Tibial nerve (tissue), 4 donors: ENCODE measurements around the gene DOCK1. TPM values are rescaled to one million over a fixed set of nuclear protein-coding genes. Genes with fewer than 3 reads are reported as not detected.
A peak's percentile ranks its signal among the peaks of the same experiment; 100 is the strongest.

Experiments used
- DNase-seq, 2 donors: peaks; one replicate each; pipeline ENCODE4 v3.0.0-alpha.2; 2019; ENCODE audit warnings: low spot score in 2 of 2
- H3K27ac ChIP-seq, 4 donors: fragments of 200-600 bp; sonication (generic) in 3 of 4; one replicate each; pipeline ENCODE4 v1.5.1; 2017 to 2019; ENCODE audit warnings: mild to moderate bottlenecking in 1 of 4
- H3K27me3 ChIP-seq, 2 donors: fragments of 200-600 bp; sonication (generic) in 1 of 2; one replicate each; pipeline versions ENCODE4 v1.5.1 to v1.6.0; 2017 to 2019
- H3K36me3 ChIP-seq, 3 donors: fragments of 200-600 bp; sonication (generic); one replicate each; pipeline ENCODE4 v1.5.1; 2018 to 2019
- H3K4me1 ChIP-seq, 4 donors: fragments of 200-600 bp; sonication (generic) in 3 of 4; one replicate each; pipeline ENCODE4 v1.5.1; 2017 to 2019
- H3K4me3 ChIP-seq, 4 donors: fragments of 200-600 bp; sonication (generic) in 3 of 4; one replicate each; pipeline ENCODE4 v1.5.1; 2017 to 2019; ENCODE audit warnings: mild to moderate bottlenecking in 1 of 4, moderate library complexity in 1 of 4
- H3K9me3 ChIP-seq, 4 donors: fragments of 200-600 bp; sonication (generic) in 3 of 4; one replicate each; pipeline ENCODE4 v1.5.1; 2017 to 2019
- EP300 ChIP-seq, 2 donors: sonication (generic); formaldehyde crosslinking; IDR thresholded peaks; one replicate each; pipeline ENCODE4 v1.6.1; 2017; ENCODE audit warnings: antibody characterized with exemption in 2 of 2, mild to moderate bottlenecking in 1 of 2
- POLR2A ChIP-seq, 2 donors: fragments of 450-650 bp; IDR thresholded peaks; one replicate each; pipeline ENCODE4 v1.6.1; 2017; ENCODE audit warnings: antibody characterized with exemption in 2 of 2, mild to moderate bottlenecking in 2 of 2, moderate library complexity in 2 of 2
- WGBS, 2 donors: methylation state at CpG; one replicate each; pipeline ENCODE4 v1.1.5; 2018; 5-methylcytosine and 5-hydroxymethylcytosine counted together
- total RNA-seq, 4 donors: library from RNA; depleted of rRNA; stranded (reverse); fragments of >200 nt; gene quantifications; one replicate each; pipeline ENCODE4 v1.1.0, GENCODE V29; 2016
- TF ChIP-seq, protein P1 (sequence below), 5 experiments: fragments of 200-600 bp in 3 of 5; fragments of 450-650 bp in 2 of 5; sonication (generic) in 3 of 5; IDR thresholded peaks; one replicate each; pipeline ENCODE4 v1.5.1; 2016 to 2019; ENCODE audit warnings: antibody characterized with exemption in 5 of 5, mild to moderate bottlenecking in 3 of 5, moderate library complexity in 2 of 5

DOCK1 gene
- total RNA-seq, 4 donors from 2014 or later = 57.3 to 76.7 (median 63.7) TPM

DNA sequence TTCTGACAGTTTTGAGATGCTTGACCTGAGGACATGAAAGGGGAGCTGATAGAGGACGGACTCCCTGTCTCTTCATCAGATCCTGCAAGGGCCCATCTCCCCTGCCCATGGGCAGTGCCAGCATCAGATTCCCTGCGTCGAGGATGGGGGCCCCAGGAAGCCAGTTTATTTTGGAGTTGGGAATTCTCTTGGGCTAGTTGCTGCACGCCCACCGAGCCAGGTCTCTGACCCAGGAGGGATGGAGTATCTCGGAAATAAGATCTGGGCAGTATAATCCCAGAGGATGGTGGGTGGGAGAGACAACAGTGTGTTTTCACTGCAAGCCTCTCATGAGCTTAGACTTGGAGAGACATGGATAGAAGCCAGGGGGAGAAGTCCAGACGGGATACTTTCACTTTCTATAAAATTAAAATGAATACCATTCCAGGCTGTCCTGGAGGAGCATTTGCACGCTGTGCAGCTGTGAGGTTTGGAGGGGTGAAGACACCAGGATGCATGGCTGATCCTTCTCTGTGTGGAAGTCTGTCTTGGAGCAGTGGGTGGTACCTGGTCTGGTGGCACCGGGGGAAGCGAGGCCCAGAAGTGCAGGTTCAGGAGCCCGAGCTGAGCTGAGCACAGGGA is 25.8 kb downstream of the DOCK1 start:
- 19 to 31% methylated on average over 11 of the region's 11 CpGs for WGBS, 2 donors
- TF ChIP-seq POLR2A (IDR thresholded peaks at IDR 0.05) = no peak
- no peak for TF ChIP-seq EP300 (IDR thresholded peaks at IDR 0.05)
- TF ChIP-seq, protein P1, sequence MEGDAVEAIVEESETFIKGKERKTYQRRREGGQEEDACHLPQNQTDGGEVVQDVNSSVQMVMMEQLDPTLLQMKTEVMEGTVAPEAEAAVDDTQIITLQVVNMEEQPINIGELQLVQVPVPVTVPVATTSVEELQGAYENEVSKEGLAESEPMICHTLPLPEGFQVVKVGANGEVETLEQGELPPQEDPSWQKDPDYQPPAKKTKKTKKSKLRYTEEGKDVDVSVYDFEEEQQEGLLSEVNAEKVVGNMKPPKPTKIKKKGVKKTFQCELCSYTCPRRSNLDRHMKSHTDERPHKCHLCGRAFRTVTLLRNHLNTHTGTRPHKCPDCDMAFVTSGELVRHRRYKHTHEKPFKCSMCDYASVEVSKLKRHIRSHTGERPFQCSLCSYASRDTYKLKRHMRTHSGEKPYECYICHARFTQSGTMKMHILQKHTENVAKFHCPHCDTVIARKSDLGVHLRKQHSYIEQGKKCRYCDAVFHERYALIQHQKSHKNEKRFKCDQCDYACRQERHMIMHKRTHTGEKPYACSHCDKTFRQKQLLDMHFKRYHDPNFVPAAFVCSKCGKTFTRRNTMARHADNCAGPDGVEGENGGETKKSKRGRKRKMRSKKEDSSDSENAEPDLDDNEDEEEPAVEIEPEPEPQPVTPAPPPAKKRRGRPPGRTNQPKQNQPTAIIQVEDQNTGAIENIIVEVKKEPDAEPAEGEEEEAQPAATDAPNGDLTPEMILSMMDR (IDR thresholded peaks at IDR 0.05) = no peak
- H3K4me3 ChIP-seq = peak overlapping the region in 2 of 4 donors; percentile 16 to 26
- H3K27me3 ChIP-seq = no peaks in the 10 kb centered on the region
- H3K27ac ChIP-seq = peak overlapping the region in 3 of 4 donors; percentile 10 to 72 (median 62)
- peaks cover 0 to 20% (median 0%) of the 10 kb centered on the region in 3 donors for H3K36me3 ChIP-seq
- H3K9me3 ChIP-seq = no peaks in the 10 kb centered on the region
- H3K4me1 ChIP-seq = peaks cover 0 to 42% (median 10%) of the 10 kb centered on the region in 4 donors
- DNase-seq = no peak

DNA sequence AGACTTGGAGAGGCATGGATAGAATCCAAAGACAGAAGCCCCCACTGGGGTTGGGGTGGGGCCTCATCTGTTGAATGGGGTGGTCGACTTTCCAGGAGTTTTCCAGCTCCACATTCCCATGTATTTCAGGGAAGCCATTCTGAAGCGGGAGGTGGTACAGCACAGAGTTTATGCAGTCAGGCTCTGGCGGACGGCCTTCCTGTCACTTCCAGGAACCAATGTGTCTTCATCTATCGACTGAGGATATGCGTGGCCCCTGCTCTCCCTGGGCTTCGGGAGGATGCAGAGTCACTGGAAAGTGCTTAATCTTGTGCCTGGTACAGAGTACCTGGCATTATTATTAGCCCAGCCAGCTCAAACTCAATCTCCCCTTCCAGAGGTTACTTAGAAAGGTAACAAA is 26.3 kb downstream of the DOCK1 start:
- WGBS, 2 donors = 55 to 59% methylated on average over 7 of the region's 7 CpGs
- H3K4me3 ChIP-seq = peak overlapping the region in 1 of 4 donors; percentile 26
- no peak for DNase-seq
- peaks cover 0 to 20% (median 0%) of the 10 kb centered on the region in 3 donors for H3K36me3 ChIP-seq
- no peak for TF ChIP-seq POLR2A (IDR thresholded peaks at IDR 0.05)
- TF ChIP-seq EP300 (IDR thresholded peaks at IDR 0.05) = no peak
- H3K27me3 ChIP-seq = no peaks in the 10 kb centered on the region
- peak overlapping the region in 3 of 4 donors; percentile 10 to 72 (median 62) for H3K27ac ChIP-seq
- no peaks in the 10 kb centered on the region for H3K9me3 ChIP-seq
- peaks cover 0 to 39% (median 10%) of the 10 kb centered on the region in 4 donors for H3K4me1 ChIP-seq

DNA sequence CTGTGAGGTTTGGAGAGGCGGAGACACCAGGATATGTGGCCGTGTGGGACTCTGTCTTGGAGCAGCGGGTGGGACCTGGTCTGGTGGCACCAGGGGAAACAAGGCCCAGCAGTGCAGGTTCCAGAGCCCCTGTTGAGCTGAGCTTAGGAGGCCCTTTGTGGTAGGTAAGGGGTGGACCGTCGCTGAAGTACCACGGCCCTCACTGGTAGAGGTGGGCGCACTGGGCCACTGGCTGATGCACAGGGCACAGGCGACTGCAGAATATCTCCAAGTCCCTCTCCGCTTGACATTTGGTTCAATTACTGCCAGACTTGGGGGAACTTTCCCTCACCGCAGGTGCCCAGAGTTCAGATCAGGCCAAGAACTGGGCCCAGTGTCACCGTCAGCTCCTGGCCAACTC is 27.3 kb downstream of the DOCK1 start:
- no peak overlapping the region for H3K4me3 ChIP-seq
- peaks cover 0 to 13% (median 0%) of the 10 kb centered on the region in 3 donors for H3K36me3 ChIP-seq
- no peaks in the 10 kb centered on the region for H3K9me3 ChIP-seq
- H3K27me3 ChIP-seq = no peaks in the 10 kb centered on the region
- TF ChIP-seq POLR2A (IDR thresholded peaks at IDR 0.05) = no peak
- TF ChIP-seq, protein P1 (IDR thresholded peaks at IDR 0.05) = no peak
- no peak for TF ChIP-seq EP300 (IDR thresholded peaks at IDR 0.05)
- WGBS, 2 donors = 87 to 89% methylated on average over 11 of the region's 11 CpGs
- no peak for DNase-seq
- H3K27ac ChIP-seq = peak overlapping the region in 2 of 4 donors; percentile 62 to 72
- H3K4me1 ChIP-seq = peaks cover 0 to 34% (median 10%) of the 10 kb centered on the region in 4 donors

DNA sequence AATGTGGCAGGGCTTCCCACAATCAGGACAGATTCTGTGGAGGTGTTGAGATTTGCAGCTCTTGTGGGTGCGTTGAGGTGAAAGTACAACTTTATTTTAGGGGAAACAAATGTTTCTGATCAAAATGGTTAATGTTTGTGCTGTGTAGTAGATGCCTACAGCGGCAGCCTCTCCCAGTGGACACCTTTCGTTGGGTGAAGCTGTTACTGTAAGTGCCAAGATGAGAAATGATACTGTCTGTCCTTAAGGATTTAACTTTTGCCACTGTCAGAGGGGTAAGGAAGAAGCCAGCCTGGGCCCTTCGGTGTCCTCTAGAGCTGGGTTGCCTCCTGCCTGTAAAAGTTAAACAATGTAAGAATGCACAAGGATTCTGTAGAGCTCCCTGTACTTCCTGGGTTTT is 27.9 kb downstream of the DOCK1 start:
- no peak for DNase-seq
- Histone ChIP-seq H3K4me3 (no peak overlapping the region), H3K9me3 (no peaks in the 10 kb centered on the region), H3K27ac (peak overlapping the region in 1 of 4 donors; percentile 72), H3K4me1 (peaks cover 0 to 34% (median 10%) of the 10 kb centered on the region in 4 donors), H3K27me3 (no peaks in the 10 kb centered on the region), H3K36me3 (peaks cover 0 to 7% (median 0%) of the 10 kb centered on the region in 3 donors)
- WGBS, 2 donors = 81 to 87% methylated on average over 4 of the region's 4 CpGs
- TF ChIP-seq POLR2A (IDR thresholded peaks at IDR 0.05) = no peak
- TF ChIP-seq EP300 (IDR thresholded peaks at IDR 0.05) = no peak
- TF ChIP-seq, protein P1 (IDR thresholded peaks at IDR 0.05) = no peak

DNA sequence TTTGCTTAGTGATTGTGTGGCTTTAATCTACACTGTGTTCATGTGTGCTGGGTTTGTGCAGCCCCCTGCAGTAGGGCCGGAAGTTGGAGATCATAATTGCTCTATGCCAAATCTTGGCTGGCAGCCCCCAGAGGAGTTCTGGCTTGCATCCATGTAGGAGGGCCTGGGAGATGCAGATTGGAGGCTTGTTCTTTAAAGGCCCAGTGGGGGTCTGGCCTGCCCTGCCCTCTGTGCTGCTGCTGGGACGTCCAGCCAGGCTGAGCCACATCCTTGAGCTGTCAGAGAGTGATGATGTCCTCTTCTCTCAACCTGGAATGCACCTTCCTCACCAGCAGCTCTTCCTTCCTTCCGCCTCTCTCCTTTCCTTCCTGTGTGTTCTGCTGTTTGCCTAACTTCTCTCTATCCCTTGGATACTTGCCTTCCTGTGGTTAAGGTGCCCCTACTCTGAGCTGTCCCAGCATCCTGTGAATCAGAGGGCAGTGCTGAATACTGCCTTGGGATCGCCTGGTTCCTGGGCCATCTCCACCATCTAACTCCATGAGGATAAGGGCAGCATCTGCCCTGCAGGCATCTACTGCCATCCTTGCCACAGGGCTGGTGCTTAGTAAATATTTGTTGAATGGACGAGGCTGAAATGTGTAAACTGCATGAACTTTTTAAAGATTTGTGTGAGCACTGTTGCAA is 30.2 kb downstream of the DOCK1 start:
- no peaks in the 10 kb centered on the region for H3K27me3 ChIP-seq
- TF ChIP-seq, protein P1 (IDR thresholded peaks at IDR 0.05) = no peak
- TF ChIP-seq EP300 (IDR thresholded peaks at IDR 0.05) (no peak), POLR2A (IDR thresholded peaks at IDR 0.05) (no peak)
- H3K9me3 ChIP-seq = no peaks in the 10 kb centered on the region
- peak overlapping the region in 1 of 4 donors; percentile 3 for H3K27ac ChIP-seq
- no peak overlapping the region for H3K4me3 ChIP-seq
- 46 to 50% methylated on average over 5 of the region's 5 CpGs for WGBS, 2 donors
- no peak for DNase-seq
- H3K36me3 ChIP-seq = no peaks in the 10 kb centered on the region
- peaks cover 0 to 33% (median 8%) of the 10 kb centered on the region in 4 donors for H3K4me1 ChIP-seq
